ENCODE data around the gene BBOF1. TPM values are rescaled to one million over a fixed set of nuclear protein-coding genes. Genes with fewer than 3 reads are reported as not detected.

Gene BBOF1
- total and polyA plus RNA-seq, 9 of the 15 experiments (the other 6 are each of a cell fraction or from before 2014, with no cell fraction given): 1.3 to 4.9 (median 4.2) TPM

GRCh38 chr14:74084277-74085046 lies 65.3 kb downstream of the BBOF1 start, which contains the start of the genes ALDH6A1 and LIN52 (continued):
- TF ChIP-seq, protein P1, sequence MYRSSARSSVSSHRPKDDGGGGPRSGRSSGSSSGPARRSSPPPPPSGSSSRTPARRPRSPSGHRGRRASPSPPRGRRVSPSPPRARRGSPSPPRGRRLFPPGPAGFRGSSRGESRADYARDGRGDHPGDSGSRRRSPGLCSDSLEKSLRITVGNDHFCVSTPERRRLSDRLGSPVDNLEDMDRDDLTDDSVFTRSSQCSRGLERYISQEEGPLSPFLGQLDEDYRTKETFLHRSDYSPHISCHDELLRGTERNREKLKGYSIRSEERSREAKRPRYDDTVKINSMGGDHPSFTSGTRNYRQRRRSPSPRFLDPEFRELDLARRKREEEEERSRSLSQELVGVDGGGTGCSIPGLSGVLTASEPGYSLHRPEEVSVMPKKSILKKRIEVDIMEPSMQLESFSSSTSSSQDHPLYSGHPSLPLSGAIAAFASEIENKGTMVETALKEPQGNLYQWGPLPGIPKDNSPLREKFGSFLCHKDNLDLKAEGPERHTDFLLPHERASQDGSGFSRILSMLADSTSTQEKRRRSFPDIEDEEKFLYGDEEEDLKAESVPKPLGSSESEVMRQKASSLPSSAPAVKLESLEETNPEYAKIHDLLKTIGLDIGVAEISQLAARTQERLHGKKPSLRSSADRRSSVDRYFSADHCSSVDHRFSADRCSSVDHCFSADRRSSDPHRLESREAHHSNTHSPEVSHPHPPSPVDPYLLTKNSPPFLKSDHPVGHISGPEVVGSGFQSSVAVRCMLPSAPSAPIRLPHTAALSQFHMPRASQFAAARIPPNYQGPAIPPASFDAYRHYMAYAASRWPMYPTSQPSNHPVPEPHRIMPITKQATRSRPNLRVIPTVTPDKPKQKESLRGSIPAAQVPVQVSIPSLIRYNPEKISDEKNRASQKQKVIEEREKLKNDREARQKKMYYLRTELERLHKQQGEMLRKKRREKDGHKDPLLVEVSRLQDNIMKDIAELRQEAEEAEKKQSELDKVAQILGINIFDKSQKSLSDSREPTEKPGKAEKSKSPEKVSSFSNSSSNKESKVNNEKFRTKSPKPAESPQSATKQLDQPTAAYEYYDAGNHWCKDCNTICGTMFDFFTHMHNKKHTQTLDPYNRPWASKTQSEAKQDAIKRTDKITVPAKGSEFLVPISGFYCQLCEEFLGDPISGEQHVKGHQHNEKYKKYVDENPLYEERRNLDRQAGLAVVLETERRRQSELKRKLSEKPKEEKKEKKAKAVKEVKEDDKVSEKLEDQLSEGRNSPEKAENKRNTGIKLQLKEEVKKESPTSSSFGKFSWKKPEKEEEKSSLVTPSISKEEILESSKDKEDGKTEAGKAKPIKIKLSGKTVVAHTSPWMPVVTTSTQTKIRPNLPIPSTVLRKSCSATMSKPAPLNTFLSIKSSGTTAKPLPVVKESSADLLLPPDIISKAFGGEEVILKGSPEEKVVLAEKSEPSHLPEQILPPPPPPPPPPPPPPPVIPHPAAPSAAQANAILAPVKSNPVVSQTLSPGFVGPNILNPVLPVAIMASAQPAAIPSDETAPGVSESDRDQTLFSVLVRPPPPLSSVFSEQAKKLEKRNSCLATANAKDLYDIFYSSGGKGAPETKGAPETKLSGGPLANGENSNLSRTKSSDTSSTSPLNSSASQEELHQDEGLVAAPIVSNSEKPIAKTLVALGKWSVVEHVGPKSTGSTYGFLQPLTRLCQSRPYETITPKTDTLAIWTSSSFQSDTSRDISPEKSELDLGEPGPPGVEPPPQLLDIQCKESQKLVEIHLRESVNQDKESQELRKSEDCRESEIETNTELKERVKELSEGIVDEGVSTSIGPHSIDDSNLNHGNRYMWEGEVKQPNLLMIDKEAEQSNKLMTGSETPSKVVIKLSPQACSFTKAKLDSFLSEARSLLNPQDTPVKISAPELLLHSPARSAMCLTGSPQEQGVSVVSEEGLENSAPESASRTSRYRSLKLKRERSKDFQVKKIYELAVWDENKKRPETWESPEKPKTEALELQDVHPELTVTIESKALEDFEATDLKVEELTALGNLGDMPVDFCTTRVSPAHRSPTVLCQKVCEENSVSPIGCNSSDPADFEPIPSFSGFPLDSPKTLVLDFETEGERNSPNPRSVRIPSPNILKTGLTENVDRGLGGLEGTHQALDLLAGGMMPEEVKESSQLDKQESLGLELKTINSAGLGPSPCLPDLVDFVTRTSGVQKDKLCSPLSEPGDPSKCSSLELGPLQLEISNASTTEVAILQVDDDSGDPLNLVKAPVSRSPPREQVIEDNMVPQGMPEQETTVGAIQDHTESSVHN (IDR thresholded peaks at IDR 0.05; ENCODE audit: borderline replicate concordance in 1 of 2, low read depth in 1 of 2): peak in 1 of 2 experiments; percentile 86; a peak in 2 of 4 replicates
- TF ChIP-seq DIDO1 (tag; IDR thresholded peaks at IDR 0.05; ENCODE audit: low read depth) (no peak), BRD4 (IDR thresholded peaks at IDR 0.05) (no peak), ZNF561 (CRISPR knock-in tag; conservative IDR thresholded peaks at IDR 0.05) (no peak), TAF1 (IDR thresholded peaks at IDR 0.05; ENCODE audit: control insufficient read depth, extremely low read depth, insufficient read depth, low read length, severe bottlenecking) (peak; percentile 81), POLR2AphosphoS5 (IDR thresholded peaks at IDR 0.05; ENCODE audit: control insufficient read depth, insufficient read depth, low read depth, low read length) (peak; percentile 63), ZFPM2 (CRISPR knock-in tag; IDR thresholded peaks at IDR 0.05) (no peak), ZBTB26 (CRISPR knock-in tag; IDR thresholded peaks at IDR 0.05) (no peak), E2F4 (CRISPR knock-in tag; IDR thresholded peaks at IDR 0.05; ENCODE audit: low read depth) (peak; percentile 92), STAG1 (CRISPR knock-in tag; IDR thresholded peaks at IDR 0.05; ENCODE audit: borderline replicate concordance) (no peak), GABPA (tag; conservative IDR thresholded peaks at IDR 0.05; ENCODE audit: low read depth) (no peak), PPARD (CRISPR knock-in tag; IDR thresholded peaks at IDR 0.05) (no peak)
- TF ChIP-seq, protein P2, sequence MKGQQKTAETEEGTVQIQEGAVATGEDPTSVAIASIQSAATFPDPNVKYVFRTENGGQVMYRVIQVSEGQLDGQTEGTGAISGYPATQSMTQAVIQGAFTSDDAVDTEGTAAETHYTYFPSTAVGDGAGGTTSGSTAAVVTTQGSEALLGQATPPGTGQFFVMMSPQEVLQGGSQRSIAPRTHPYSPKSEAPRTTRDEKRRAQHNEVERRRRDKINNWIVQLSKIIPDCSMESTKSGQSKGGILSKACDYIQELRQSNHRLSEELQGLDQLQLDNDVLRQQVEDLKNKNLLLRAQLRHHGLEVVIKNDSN (CRISPR knock-in tag; IDR thresholded peaks at IDR 0.05): peak; percentile 93
- TF ChIP-seq, protein P3, sequence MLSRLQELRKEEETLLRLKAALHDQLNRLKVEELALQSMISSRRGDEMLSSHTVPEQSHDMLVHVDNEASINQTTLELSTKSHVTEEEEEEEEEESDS (CRISPR knock-in tag; IDR thresholded peaks at IDR 0.05): no peak

Measured in K562 (cell line).